HepG2 (cell line): ENCODE results near the gene ARHGEF10L. TPM values are rescaled to one million over a fixed set of nuclear protein-coding genes. Genes with fewer than 3 reads are reported as not detected.
A peak's percentile ranks its signal among the peaks of the same experiment; 100 is the strongest.

Experiments used
- ATAC-seq: fragments of 200-7000 bp; cut with Tn5 transposase; 3 replicates; pipeline ENCODE4 v1.9.1; 2020; ENCODE audit warnings: mild to moderate bottlenecking, moderate library complexity
- BruUV-seq: library from RNA; stranded (reverse); fragments of 400-500 nt; replicated peaks from 2 replicates; lab custom pipeline; 2021; lab: Mats Ljungman, UMichigan
- CTCF ChIA-PET: fragments of 300-600 bp; formaldehyde crosslinking; extraction: SDS; loops from one replicate; lab custom pipeline; 2021; ENCODE audit warnings: low total read pairs, inconsistent platforms, low intra/inter-chr PET ratio; lab: Yijun Ruan, JAX
- POLR2A ChIA-PET: fragments of 350-600 bp; sonication (Branson Sonifier 250); formaldehyde crosslinking; loops from one replicate; lab custom pipeline; 2020; ENCODE audit warnings: antibody characterized with exemption, inconsistent platforms; lab: Yijun Ruan, JAX
- DNase-seq: peaks from one replicate; pipeline ENCODE4 v3.0.0-alpha.2; 2015; ENCODE audit warnings: low spot score
- FAIRE-seq: peaks from 3 replicates; lab custom pipeline; 2011; peaks lifted over from hg19 to GRCh38; lab: Jason Lieb, UNC
- H2AFZ ChIP-seq: one replicate; pipeline ENCODE4 v1.6.1; 2011; ENCODE audit warnings: low read length, inconsistent platforms
- H3K27ac ChIP-seq: fragments of 300-600 bp; 3 replicates; pipeline ENCODE4 v1.8.0; 2011; ENCODE audit warnings: mixed run types, mild to moderate bottlenecking, mixed read lengths, low read length, inconsistent platforms; ENCODE audit not compliant: insufficient read depth; ENCODE audit errors: extremely low read length
- H3K27me3 ChIP-seq, 2 experiments: fragments of 200-600 bp in 1 of 2; 2 replicates in 1 of 2; 3 replicates in 1 of 2; pipeline versions ENCODE4 v1.6.0 to v1.8.0; 2011; ENCODE audit warnings: low read length in 2 of 2, mild to moderate bottlenecking in 2 of 2, moderate library complexity in 2 of 2, inconsistent platforms in 1 of 2; ENCODE audit not compliant: insufficient read depth in 2 of 2, control insufficient read depth in 1 of 2
- H3K36me3 ChIP-seq, 2 experiments: fragments of 200-600 bp in 1 of 2; replicated peaks in 1 of 2; 2 replicates in 1 of 2; 3 replicates in 1 of 2; pipeline versions ENCODE4 v1.5.1 to v1.8.0; 2011; ENCODE audit warnings: low read length in 2 of 2, inconsistent platforms in 1 of 2; ENCODE audit not compliant: insufficient read depth in 2 of 2, control insufficient read depth in 1 of 2
- H3K4me1 ChIP-seq: 2 replicates; pipeline ENCODE4 v1.5.1; 2012; ENCODE audit warnings: low read length, inconsistent platforms; ENCODE audit not compliant: insufficient read depth
- H3K4me2 ChIP-seq: 2 replicates; pipeline ENCODE4 v1.6.0; 2011; ENCODE audit warnings: low read depth, low read length, inconsistent platforms
- H3K4me3 ChIP-seq, 3 experiments: fragments of 200-600 bp in 1 of 3; sonication (generic), shearing (Covaris generic) in 1 of 3; replicated peaks in 1 of 3; 2 replicates each; pipeline ENCODE4 v1.5.1; 2011 to 2016; ENCODE audit warnings: low read length in 3 of 3, inconsistent platforms in 2 of 3, low read depth in 2 of 3, mild to moderate bottlenecking in 2 of 3, control low read depth in 1 of 3, mixed read lengths in 1 of 3; ENCODE audit not compliant: insufficient read depth in 1 of 3
- H3K79me2 ChIP-seq: one replicate; pipeline ENCODE4 v1.6.1; 2011; ENCODE audit warnings: low read length, inconsistent platforms; ENCODE audit not compliant: insufficient read depth
- H3K9ac ChIP-seq: 2 replicates; pipeline ENCODE4 v1.6.0; 2011; ENCODE audit warnings: mild to moderate bottlenecking, low read depth, low read length, inconsistent platforms; ENCODE audit not compliant: insufficient read depth
- H3K9me3 ChIP-seq: 2 replicates; pipeline ENCODE4 v1.5.1; 2012; ENCODE audit warnings: mild to moderate bottlenecking, low read length
- H4K20me1 ChIP-seq: 2 replicates; pipeline ENCODE4 v1.6.0; 2011; ENCODE audit warnings: inconsistent platforms, mild to moderate bottlenecking, low read length, moderate library complexity; ENCODE audit not compliant: insufficient read depth
- AGO2 ChIP-seq: fragments of 200-400 bp; formaldehyde crosslinking; optimal IDR thresholded peaks from 2 replicates; pipeline ENCODE3; 2017; ENCODE audit warnings: mild to moderate bottlenecking, low read depth, low read length, moderate library complexity
- ETV6 ChIP-seq: sonication (generic); formaldehyde crosslinking; conservative IDR thresholded peaks from 2 replicates; pipeline ENCODE4 v1.4.0; 2020; ENCODE audit warnings: missing genetic modification reagents
- HMG20A ChIP-seq: IDR thresholded peaks from 2 replicates; pipeline ENCODE4 v1.6.1; 2016; ENCODE audit warnings: borderline replicate concordance
- MIXL1 ChIP-seq: IDR thresholded peaks from 2 replicates; pipeline ENCODE4 v1.6.1; 2016
- NFE2 ChIP-seq: sonication (generic); formaldehyde crosslinking; IDR thresholded peaks from 2 replicates; pipeline ENCODE4 v1.4.0; 2020; ENCODE audit warnings: missing genetic modification reagents
- RBFOX2 ChIP-seq: fragments of 200-400 bp; formaldehyde crosslinking; IDR thresholded peaks from 2 replicates; pipeline ENCODE4 v1.6.1; 2017; ENCODE audit warnings: low read depth, mild to moderate bottlenecking, low read length
- TBX3 ChIP-seq: fragments of 450-650 bp; IDR thresholded peaks from 2 replicates; pipeline ENCODE4 v1.6.1; 2017; ENCODE audit warnings: antibody characterized with exemption, mild to moderate bottlenecking, inconsistent platforms, borderline replicate concordance
- ZNF510 ChIP-seq: sonication (generic); formaldehyde crosslinking; IDR thresholded peaks from 2 replicates; pipeline ENCODE4 v1.4.0; 2020; ENCODE audit warnings: low read depth, mild to moderate bottlenecking, missing genetic modification reagents
- ZNF552 ChIP-seq: sonication (generic); formaldehyde crosslinking; IDR thresholded peaks from 2 replicates; pipeline ENCODE4 v1.9.0; 2022; ENCODE audit warnings: missing genetic modification reagents, mild to moderate bottlenecking, borderline replicate concordance
- WGBS: methylation state at CpG from one replicate; pipeline ENCODE4 v1.1.6; 2017; ENCODE audit warnings: low lambda C conversion rate; 5-methylcytosine and 5-hydroxymethylcytosine counted together
- in situ Hi-C: cut with HindIII; loops from 2 replicates; pipeline ENCODE4 v1.10.0; 2017; ENCODE audit warnings: low pct_unique_long_range_greater_than_20kb; ENCODE audit not compliant: extremely low pct_ligation_motif_present
- intact Hi-C: fragments of 100-400 bp; cut with micrococcal nuclease; formaldehyde crosslinking; loops from one replicate; pipeline ENCODE4 v1.10.0; 2022; ENCODE audit not compliant: unreplicated experiment
- polyA plus RNA-seq, 8 experiments: library from polyadenylated mRNA; depleted of rRNA in 3 of 8; stranded (reverse) in 7 of 8; unstranded in 1 of 8; fragments of >200 nt; fragmentation: Illumina TruSeq in 4 of 8; extraction: Trizol in 4 of 8; gene quantifications; 2 replicates each; pipeline versions ENCODE4 v1.2.1 to v1.2.3, GENCODE V29; 2011 to 2016; ENCODE audit warnings: low read depth in 4 of 8, missing spikeins in 1 of 8, mixed read lengths in 1 of 8; ENCODE audit not compliant: insufficient read depth in 1 of 8
- total RNA-seq, 5 experiments: library from RNA; depleted of rRNA; stranded (reverse); fragments of >200 nt; fragmentation: Illumina TruSeq; extraction: Trizol; gene quantifications; 2 replicates each; pipeline ENCODE4 v1.2.3, GENCODE V29; 2016; ENCODE audit warnings: low read depth in 1 of 5
- TF ChIP-seq, protein P1 (sequence below): sonication (generic); formaldehyde crosslinking; IDR thresholded peaks from 2 replicates; pipeline ENCODE4 v1.4.0; 2020; ENCODE audit warnings: mild to moderate bottlenecking, missing genetic modification reagents

Gene ARHGEF10L
- total and polyA plus RNA-seq, 2 of the 13 experiments (the other 11 are each of a cell fraction or from before 2014, with no cell fraction given) = 46.5 to 78.3 TPM

DNA sequence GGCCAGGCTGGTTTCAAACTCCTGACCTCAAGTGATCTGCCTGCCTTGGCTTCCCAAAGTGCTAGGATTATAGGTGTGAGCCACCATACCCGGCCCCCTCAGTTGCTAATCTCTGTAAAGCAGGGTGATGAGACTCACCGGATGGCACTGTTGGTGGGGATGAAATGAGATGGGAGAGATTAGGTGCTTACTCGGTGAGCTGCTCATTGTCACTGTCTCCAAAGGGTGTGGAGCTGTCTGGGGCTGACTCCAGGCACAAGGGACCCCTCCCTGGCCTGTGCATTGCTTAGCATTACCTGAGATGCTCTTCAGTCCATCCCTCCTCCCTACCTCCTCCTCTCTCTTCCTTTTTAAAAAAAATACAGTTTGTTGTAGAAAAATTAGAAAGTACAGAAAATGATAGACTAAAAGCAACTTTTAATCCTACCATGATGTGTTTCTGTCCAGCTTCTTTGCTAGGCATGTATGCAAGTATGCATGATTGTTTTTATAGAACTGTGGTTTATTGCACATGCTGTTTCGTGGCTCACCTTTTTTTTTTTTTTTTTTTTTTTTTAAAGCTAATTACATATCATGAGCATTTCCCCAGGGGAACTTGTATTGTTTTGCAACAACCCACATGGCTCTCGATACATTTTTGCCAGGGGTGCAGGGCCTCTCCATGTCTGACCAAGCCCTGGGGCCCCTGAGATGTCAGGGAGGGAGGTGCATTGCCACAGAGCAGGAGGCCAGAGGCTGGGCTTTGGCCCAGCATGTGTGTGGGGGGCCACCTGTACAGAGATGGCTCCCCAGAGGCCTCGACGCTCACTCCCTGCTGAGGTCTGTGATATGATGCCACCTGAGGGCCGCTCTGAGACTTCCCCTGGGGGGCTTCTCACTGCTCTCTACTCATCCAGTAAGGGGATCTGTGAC, 55.4 kb downstream of the ARHGEF10L start (continued):
- no peak for TF ChIP-seq TBX3

DNA sequence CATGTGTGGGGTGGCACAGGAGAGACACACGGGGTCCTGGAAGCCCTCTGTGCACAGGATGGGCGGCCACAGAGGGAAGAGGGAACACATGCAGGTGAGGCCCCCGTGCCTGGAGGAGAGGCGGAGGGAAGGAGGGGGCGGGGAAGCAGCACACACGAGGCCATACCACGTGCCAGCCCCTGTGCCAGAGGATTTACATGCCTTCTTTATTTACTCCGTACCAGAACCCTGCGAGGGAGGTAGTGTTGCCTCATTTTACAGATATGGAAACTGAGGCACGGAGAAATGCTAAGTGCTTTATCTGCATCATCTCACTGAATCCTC, 56.1 kb downstream of the ARHGEF10L start:
- H3K9me3 ChIP-seq = no peaks in the 10 kb centered on the region
- peaks cover 31 to 71% of the 10 kb centered on the region in 2 experiments for H3K36me3 ChIP-seq
- POLR2A ChIA-PET = no interaction called here
- no peak overlapping the region for H3K4me2 ChIP-seq
- DNase-seq (no peak), FAIRE-seq (no peak), ATAC-seq (no peak)
- peaks cover 58% of the 10 kb centered on the region for H3K79me2 ChIP-seq
- CTCF ChIA-PET = no interaction called here
- in situ Hi-C loops (no loop called here), intact Hi-C loops (no loop called here)
- TF ChIP-seq MIXL1 (CRISPR knock-in tag) (no peak), AGO2 (peak; percentile 14), ZNF510 (CRISPR knock-in tag) (no peak), NFE2 (no peak), RBFOX2 (peak; percentile 31; the same call in 1 of the 2 replicates), ETV6 (CRISPR knock-in tag) (no peak), HMG20A (CRISPR knock-in tag) (no peak), ZNF552 (no peak)
- TF ChIP-seq, protein P1, sequence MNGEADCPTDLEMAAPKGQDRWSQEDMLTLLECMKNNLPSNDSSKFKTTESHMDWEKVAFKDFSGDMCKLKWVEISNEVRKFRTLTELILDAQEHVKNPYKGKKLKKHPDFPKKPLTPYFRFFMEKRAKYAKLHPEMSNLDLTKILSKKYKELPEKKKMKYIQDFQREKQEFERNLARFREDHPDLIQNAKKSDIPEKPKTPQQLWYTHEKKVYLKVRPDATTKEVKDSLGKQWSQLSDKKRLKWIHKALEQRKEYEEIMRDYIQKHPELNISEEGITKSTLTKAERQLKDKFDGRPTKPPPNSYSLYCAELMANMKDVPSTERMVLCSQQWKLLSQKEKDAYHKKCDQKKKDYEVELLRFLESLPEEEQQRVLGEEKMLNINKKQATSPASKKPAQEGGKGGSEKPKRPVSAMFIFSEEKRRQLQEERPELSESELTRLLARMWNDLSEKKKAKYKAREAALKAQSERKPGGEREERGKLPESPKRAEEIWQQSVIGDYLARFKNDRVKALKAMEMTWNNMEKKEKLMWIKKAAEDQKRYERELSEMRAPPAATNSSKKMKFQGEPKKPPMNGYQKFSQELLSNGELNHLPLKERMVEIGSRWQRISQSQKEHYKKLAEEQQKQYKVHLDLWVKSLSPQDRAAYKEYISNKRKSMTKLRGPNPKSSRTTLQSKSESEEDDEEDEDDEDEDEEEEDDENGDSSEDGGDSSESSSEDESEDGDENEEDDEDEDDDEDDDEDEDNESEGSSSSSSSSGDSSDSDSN (CRISPR knock-in tag) = no peak
- no peak overlapping the region for H3K27ac ChIP-seq
- H2AFZ ChIP-seq = no peak overlapping the region
- 91% methylated on average over 10 of the region's 10 CpGs for WGBS
- no peaks in the 10 kb centered on the region for H3K27me3 ChIP-seq
- no TSS peak for BruUV-seq
- no peak overlapping the region for H3K9ac ChIP-seq
- peaks cover 4% of the 10 kb centered on the region; the same call in 1 of the 2 replicates for H4K20me1 ChIP-seq
- peaks cover 62% of the 10 kb centered on the region for H3K4me1 ChIP-seq
- no peak overlapping the region for H3K4me3 ChIP-seq
